Measurements from ENCODE around the gene CARMIL3.

- no peak for TF ChIP-seq CTCF (conservative IDR thresholded peaks at IDR 0.05; ENCODE audit: low read length)
- TF ChIP-seq EZH2phosphoT487 (IDR thresholded peaks at IDR 0.05; ENCODE audit: borderline replicate concordance) = no peak
Observed at GRCh38 chr14:24082411-24083080, 30.7 kb downstream of the CARMIL3 start.
